Activated CD8-positive, alpha-beta T cell treated with anti-CD3 and anti-CD28 coated beads for 36 hours (primary cell): ENCODE measurements around the gene STT3B. TPM values are rescaled to one million over a fixed set of nuclear protein-coding genes. Genes with fewer than 3 reads are reported as not detected.
A peak's percentile ranks its signal among the peaks of the same experiment; 100 is the strongest.

ENCODE experiments used
- ATAC-seq: fragments of 200-7000 bp; cut with Tn5 transposase; one replicate; pipeline ENCODE4 v1.10.0; 2021; ENCODE audit warnings: mild to moderate bottlenecking, moderate library complexity
- CTCF ChIA-PET: fragments of 350-600 bp; sonication (Branson Sonifier 250); formaldehyde crosslinking; loops from one replicate; lab custom pipeline; 2021; ENCODE audit warnings: antibody characterized with exemption; lab: Charles Lee
- POLR2A ChIA-PET: fragments of 350-600 bp; sonication (Branson Sonifier 250); formaldehyde crosslinking; loops from one replicate; lab custom pipeline; 2021; ENCODE audit warnings: antibody characterized with exemption; lab: Charles Lee
- DNase-seq: peaks from one replicate; pipeline ENCODE4 v3.0.0-alpha.2; 2020
- H3K27ac Mint-ChIP-seq: one replicate; pipeline ENCODE4 v1.8.0; 2021; ENCODE audit warnings: mild to moderate bottlenecking, mixed read lengths
- H3K27me3 Mint-ChIP-seq: one replicate; pipeline ENCODE4 v1.8.0; 2021; ENCODE audit warnings: mixed read lengths
- H3K36me3 Mint-ChIP-seq: one replicate; pipeline ENCODE4 v1.8.0; 2021; ENCODE audit warnings: low read depth, mixed read lengths
- H3K4me1 Mint-ChIP-seq: one replicate; pipeline ENCODE4 v1.8.0; 2021; ENCODE audit warnings: low read depth, mixed read lengths
- H3K4me3 Mint-ChIP-seq: one replicate; pipeline ENCODE4 v1.8.0; 2021; ENCODE audit warnings: mild to moderate bottlenecking, moderate library complexity, mixed read lengths
- H3K9me3 Mint-ChIP-seq: one replicate; pipeline ENCODE4 v1.8.0; 2021; ENCODE audit warnings: mixed read lengths
- CTCF ChIP-seq: fragments of 200-600 bp; IDR thresholded peaks from one replicate; pipeline ENCODE4 v1.8.0; 2022; ENCODE audit warnings: antibody characterized with exemption, mild to moderate bottlenecking
- intact Hi-C: fragments of 100-400 bp; cut with micrococcal nuclease; formaldehyde crosslinking; loops from one replicate; pipeline ENCODE4 v1.10.0; 2022
- total RNA-seq, 2 experiments: library from RNA; stranded (reverse); gene quantifications; one replicate each; pipeline ENCODE4 v1.2.3, GENCODE V29; 2021

The STT3B gene
- total RNA-seq, 2 experiments from 2014 or later: 92.8 to 103 TPM

GRCh38 chr3:31561891-31562290, 29.2 kb downstream of the STT3B start:
- TF ChIP-seq CTCF: no peak
- no peak for DNase-seq
- Mint-ChIP-seq H3K36me3 (peaks cover 43% of the 10 kb centered on the region), H3K27me3 (no peaks in the 10 kb centered on the region), H3K4me3 (no peak overlapping the region), H3K27ac (peak overlapping the region; percentile 82), H3K4me1 (peaks cover 86% of the 10 kb centered on the region), H3K9me3 (peaks cover 28% of the 10 kb centered on the region)
- CTCF ChIA-PET: interaction anchor here (1.6 kb wide), 2 partner anchors 11 to 18 kb away, joined by 6 to 8 read pairs; no protein-coding TSS in a partner anchor
- POLR2A ChIA-PET: interaction anchor here (0.6 to 1.8 kb wide), 3 partner anchors 29 to 195 kb away, joined by 3 to 10 read pairs (median 3); partner anchors contain the start of gene STT3B
- peak; percentile 19 for ATAC-seq
- intact Hi-C loops: no loop called here

- peaks cover 23% of the 10 kb centered on the region for H3K9me3 Mint-ChIP-seq
- peak overlapping the region; percentile 17 for H3K27ac Mint-ChIP-seq
- peaks cover 38% of the 10 kb centered on the region for H3K36me3 Mint-ChIP-seq
- CTCF ChIA-PET: interaction anchor here (1.6 kb wide), 2 partner anchors 10 to 17 kb away, joined by 6 to 8 read pairs; no protein-coding TSS in a partner anchor
- peaks cover 85% of the 10 kb centered on the region for H3K4me1 Mint-ChIP-seq
- intact Hi-C loops: no loop called here
- DNase-seq: peak; percentile 53
- TF ChIP-seq CTCF: no peak
- POLR2A ChIA-PET: interaction anchor here (0.6 to 1.8 kb wide), 3 partner anchors 30 to 194 kb away, joined by 3 to 10 read pairs (median 3); partner anchors contain the start of gene STT3B
- no peaks in the 10 kb centered on the region for H3K27me3 Mint-ChIP-seq
- ATAC-seq: peak; percentile 31
- H3K4me3 Mint-ChIP-seq: no peak overlapping the region
Measured at GRCh38 chr3:31562525-31562924, 29.8 kb downstream of the STT3B start.

- TF ChIP-seq CTCF: no peak
- Mint-ChIP-seq H3K9me3 (peaks cover 6% of the 10 kb centered on the region), H3K27ac (peak overlapping the region; percentile 68), H3K4me3 (no peak overlapping the region), H3K4me1 (peaks cover 82% of the 10 kb centered on the region), H3K36me3 (peaks cover 19% of the 10 kb centered on the region), H3K27me3 (no peaks in the 10 kb centered on the region)
- ChIA-PET POLR2A (no interaction called here), CTCF (interaction anchor here (0.9 to 2.1 kb wide), 4 partner anchors 11 to 15 kb away, joined by 3 to 5 read pairs (median 4); no protein-coding TSS in a partner anchor)
- DNase-seq (no peak), ATAC-seq (peak; percentile 70)
- intact Hi-C loops: no loop called here
Measured at GRCh38 chr3:31565288-31565687, 32.6 kb downstream of the STT3B start.

- ATAC-seq (peak; percentile 70), DNase-seq (peak; percentile 58)
- CTCF ChIA-PET: interaction anchor here (0.9 to 2.1 kb wide), 11 partner anchors 13 to 202 kb away, joined by 3 to 6 read pairs (median 5); partner anchors contain the start of gene STT3B
- intact Hi-C loops: no loop called here
- peaks cover 84% of the 10 kb centered on the region for H3K4me1 Mint-ChIP-seq
- H3K9me3 Mint-ChIP-seq: no peaks in the 10 kb centered on the region
- no peak overlapping the region for H3K27ac Mint-ChIP-seq
- TF ChIP-seq CTCF: peak; percentile 76
- H3K27me3 Mint-ChIP-seq: no peaks in the 10 kb centered on the region
- H3K4me3 Mint-ChIP-seq: no peak overlapping the region
- H3K36me3 Mint-ChIP-seq: peaks cover 9% of the 10 kb centered on the region
- POLR2A ChIA-PET: no interaction called here
Measured at GRCh38 chr3:31567036-31567435, 34.3 kb downstream of the STT3B start.

- Mint-ChIP-seq H3K27me3 (no peaks in the 10 kb centered on the region), H3K4me1 (peaks cover 68% of the 10 kb centered on the region), H3K36me3 (peaks cover 1% of the 10 kb centered on the region), H3K9me3 (no peaks in the 10 kb centered on the region), H3K27ac (no peak overlapping the region), H3K4me3 (no peak overlapping the region)
- intact Hi-C loops: no loop called here
- TF ChIP-seq CTCF: no peak
- ATAC-seq: no peak
- no peak for DNase-seq
- ChIA-PET POLR2A (no interaction called here), CTCF (interaction anchor here (1.3 to 1.7 kb wide), 4 partner anchors 11 to 30 kb away, joined by 3 to 5 read pairs (median 4); no protein-coding TSS in a partner anchor)
Measured at GRCh38 chr3:31568649-31569048, 35.9 kb downstream of the STT3B start.
